ENCODE results near the gene CYP26B1.
"Not testable (repeated sequence)": the region's sequence is repeated elsewhere in the genome, so short reads cannot be mapped to it uniquely, and the experiment has no call there.

The CYP26B1 gene

DNA sequence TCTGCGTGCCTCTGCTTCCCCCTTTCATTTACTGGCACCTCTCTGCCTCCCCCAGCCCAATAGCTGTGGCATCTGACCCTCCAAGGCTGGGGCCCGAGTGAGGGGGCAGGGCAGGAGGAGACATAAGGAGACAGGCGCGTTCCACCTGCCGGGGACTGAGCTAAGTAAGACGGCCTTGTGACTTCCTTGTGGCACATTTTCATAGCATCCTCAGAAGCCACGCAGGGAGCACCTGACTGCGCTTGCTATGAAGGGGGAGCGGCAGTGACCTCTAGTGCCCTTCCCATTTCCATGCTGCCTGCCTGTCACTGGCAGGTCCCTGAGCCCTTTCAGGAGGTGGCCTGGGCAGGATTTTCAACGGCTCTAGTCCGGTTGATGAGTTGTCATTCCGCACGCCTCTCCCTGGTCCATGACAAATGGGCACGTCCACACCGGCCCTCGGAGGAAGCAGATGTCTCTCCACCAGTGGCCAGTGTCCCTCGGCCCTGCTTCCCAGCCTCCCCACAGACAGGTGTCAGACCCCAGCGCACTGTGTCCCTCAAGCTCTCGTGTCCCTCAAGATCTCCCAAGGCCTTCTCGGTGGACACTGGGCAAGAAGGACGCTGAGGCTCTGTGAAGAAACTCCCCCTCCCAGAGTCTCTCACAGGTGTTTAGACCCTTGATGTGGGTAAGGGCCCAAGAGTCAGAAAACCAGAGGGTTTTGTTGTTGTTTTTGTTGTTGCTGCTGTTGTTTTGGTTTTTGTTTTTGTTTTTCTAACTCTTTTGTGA, 42.7 kb downstream of the CYP26B1 start:
- DNase-seq = no peak

DNA sequence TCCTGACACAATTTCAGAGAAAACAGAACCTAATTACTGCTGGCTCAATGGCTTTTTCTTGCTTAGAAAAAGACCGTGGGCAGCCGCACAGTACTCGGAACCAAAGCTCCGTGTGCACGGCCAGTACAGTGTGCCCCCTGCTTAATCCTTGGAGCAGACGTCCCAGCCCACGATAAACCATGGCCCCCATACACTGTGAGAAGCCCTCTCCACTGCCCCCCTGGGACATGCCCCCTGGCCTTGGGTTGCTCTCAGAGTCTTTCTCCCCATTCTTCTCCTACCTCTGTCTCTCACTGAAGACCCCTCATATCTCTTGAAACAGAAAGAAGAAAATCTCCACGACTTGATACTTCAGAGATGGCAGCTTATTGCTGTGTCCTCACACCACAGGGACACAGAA, 44.0 kb downstream of the CYP26B1 start:
- no peak for DNase-seq

DNA sequence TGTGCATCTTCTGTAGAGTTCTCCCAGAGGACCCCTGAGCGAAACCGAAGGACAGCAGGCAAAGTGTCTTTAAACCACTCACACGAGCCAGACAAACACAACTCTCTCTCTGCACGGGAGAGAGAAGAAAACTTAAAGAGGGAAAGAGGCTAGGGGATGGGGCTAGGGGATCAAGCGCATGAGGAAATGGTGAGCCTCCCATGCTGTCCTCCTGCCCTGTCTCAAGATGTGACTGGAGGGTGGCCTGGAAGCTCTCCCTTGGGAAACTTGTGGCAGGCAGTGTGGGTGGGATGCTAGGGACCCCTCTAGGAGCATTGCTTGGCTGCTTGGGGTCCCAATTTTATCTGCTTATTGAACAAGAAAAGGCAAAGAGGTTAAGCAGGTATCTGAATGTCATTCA, 44.5 kb downstream of the CYP26B1 start:
- DNase-seq = no peak

- no peak for DNase-seq
Observed at GRCh38 chr2:72098935-72099334, 48.7 kb downstream of the CYP26B1 start.

DNA sequence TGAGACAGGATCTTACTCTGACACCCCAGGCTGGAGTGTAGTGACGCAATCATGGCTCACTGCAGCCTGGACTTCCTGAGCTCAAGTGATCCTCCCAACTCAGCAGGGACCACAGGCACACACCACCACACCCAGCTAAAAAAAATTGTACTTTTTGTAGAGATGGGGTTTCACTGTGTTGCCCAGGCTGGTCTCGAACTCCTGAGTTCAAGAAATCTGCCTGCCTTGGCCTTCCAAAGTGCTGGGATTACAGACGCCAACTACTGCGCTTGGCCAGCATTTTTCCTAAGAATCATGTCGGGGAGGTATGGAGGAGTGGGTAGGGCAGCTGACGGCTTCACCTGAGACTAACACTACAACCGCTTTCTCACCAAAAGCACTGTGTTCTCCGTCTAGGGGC, 50.4 kb downstream of the CYP26B1 start:
- DNase-seq = no peak

DNA sequence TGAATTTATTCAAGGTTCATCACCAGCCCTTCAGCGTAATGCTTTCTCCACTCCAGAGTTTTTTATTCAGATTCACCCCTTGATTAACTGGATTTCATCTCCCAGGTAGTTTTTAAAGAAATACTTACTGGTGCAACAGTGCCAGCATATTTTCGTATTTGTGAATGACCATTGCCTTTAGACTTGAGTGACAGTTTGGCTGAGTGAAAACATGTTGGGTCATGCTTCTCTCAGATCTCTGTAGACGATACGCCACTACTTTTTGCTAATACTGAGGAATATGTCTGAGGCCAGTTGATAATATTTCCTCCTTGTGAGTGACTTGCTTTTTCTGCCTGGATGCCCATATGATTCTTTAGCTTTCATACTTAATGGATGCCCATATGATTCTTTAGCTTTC, 51.5 kb downstream of the CYP26B1 start:
- DNase-seq = no peak

GRCh38 chr2:72095364-72095763, 52.3 kb downstream of the CYP26B1 start:
- no peak for DNase-seq

- no peak for DNase-seq
Observed at GRCh38 chr2:72094701-72095100, 53.0 kb downstream of the CYP26B1 start.

- no peak for DNase-seq
Observed at GRCh38 chr2:72092111-72092510, 55.6 kb downstream of the CYP26B1 start.

GRCh38 chr2:72090781-72091482, 56.7 kb downstream of the CYP26B1 start:
- DNase-seq = no peak

GRCh38 chr2:72090271-72090720, 57.4 kb downstream of the CYP26B1 start:
- DNase-seq = no peak

- no peak for DNase-seq
Observed at GRCh38 chr2:72089537-72089936, 58.1 kb downstream of the CYP26B1 start.

- DNase-seq = no peak
Observed at GRCh38 chr2:72089028-72089427, 58.6 kb downstream of the CYP26B1 start.

- not testable (repeated sequence) for DNase-seq
Observed at GRCh38 chr2:72086871-72087633, 60.6 kb downstream of the CYP26B1 start.

DNA sequence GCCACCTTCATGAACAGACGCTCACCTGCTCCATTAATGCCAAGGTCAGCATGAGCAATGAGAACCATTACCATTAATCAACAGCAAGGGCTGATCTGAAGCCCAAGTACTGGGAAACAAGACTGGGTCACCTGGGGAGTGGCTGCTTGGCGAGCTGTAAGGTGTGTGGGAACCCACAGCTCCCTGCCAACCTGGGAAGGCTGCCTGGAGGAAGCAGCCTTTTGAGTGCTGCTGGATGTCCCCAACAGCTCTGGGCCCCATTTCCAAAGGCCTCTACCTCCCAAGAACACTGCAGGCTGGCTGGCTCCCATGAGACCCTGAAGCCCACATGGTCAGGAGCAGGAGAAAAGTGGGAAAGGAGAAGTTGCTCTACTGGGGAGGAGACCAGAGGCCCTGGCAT, 62.1 kb downstream of the CYP26B1 start:
- DNase-seq = no peak

- no peak for DNase-seq
Observed at GRCh38 chr2:72085036-72085435, 62.6 kb downstream of the CYP26B1 start.

DNA sequence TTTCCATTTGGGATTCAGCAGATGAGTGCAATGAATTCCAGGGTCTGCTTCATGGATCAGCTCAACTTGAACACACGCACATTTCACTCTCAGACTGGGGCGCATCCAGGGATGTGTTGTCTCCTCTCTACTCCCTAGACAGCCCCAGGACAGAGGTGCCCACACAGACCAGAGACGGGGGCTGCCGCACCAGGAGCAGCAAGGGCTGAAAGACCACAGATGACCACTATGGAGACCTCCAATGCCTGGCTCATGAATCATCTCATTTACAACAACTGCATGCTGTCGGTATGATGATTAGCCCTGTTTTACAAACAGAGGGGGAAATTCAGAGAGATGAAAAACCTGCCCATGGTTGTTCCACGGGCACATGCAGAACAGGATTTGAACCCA, 63.1 kb downstream of the CYP26B1 start:
- no peak for DNase-seq

DNA sequence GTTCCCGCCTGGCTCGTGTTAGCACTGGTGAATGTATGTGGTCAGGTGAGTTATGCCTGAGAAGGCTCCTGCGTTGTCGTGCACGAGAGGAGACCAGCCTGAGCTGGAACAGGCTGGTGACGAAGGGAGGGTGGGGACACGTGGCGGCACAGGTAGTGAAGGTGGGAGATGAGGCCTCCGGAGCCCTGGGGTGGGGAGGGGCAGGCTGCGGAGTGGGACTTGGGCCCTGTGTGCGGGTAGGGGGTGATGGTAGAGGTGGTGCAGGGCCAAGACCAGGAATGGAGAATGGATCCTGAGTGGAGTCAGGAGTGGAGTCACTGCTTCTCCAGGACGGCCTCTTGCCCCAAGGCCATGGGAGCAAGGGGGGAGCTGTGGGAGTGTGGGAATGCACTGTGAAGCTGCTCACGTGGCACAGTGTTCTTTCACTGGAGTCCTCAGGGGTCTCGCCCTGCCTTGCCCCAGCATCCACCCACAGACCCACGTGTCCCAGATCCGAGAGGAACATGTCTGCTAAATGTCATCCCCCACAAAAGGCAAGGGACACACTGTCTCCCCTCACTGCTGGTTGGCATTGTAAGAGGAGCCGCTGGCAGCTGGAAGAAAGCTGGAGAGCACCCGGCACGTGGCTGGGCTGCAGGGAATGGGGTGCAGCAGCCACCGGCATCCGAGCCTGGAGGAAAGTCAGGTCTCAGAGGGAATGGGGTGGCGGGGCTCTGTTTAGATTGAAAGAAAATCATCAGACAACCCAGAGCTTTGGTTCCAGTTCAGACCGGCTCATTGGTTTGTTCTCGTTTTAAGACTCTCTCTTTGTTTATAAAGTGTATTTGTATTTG, 63.7 kb downstream of the CYP26B1 start:
- DNase-seq = no peak

- no peak for DNase-seq
Observed at GRCh38 chr2:72082887-72083286, 64.8 kb downstream of the CYP26B1 start.

GRCh38 chr2:72082021-72082601, 65.6 kb downstream of the CYP26B1 start:
- DNase-seq = no peak

- no peak for DNase-seq
Observed at GRCh38 chr2:72081451-72081850, 66.2 kb downstream of the CYP26B1 start.

Data from activated naive CD4-positive, alpha-beta T cell treated with anti-CD3 and anti-CD28 coated beads, Interleukin-2, amount 50 U/mL, for 16 hours (primary cell).